CD4-positive, alpha-beta memory T cell (primary cell): ENCODE measurements around the gene CTNNAL1. TPM values are rescaled to one million over a fixed set of nuclear protein-coding genes. Genes with fewer than 3 reads are reported as not detected.
"Not testable (repeated sequence)": the region's sequence is repeated elsewhere in the genome, so short reads cannot be mapped to it uniquely, and the experiment has no call there.

Experiments used
- CTCF ChIA-PET: fragments of 350-600 bp; sonication (Branson Sonifier 250); formaldehyde crosslinking; loops from one replicate; lab custom pipeline; 2021; ENCODE audit warnings: inconsistent platforms; ENCODE audit not compliant: partially characterized antibody; lab: Charles Lee
- POLR2A ChIA-PET: fragments of 350-600 bp; sonication (Branson Sonifier 250); formaldehyde crosslinking; loops from one replicate; lab custom pipeline; 2021; ENCODE audit not compliant: partially characterized antibody; lab: Charles Lee
- DNase-seq, 5 donors: peaks; one replicate each; pipeline versions ENCODE4 v3.0.0 to v3.0.0-alpha.2; 2020 to 2022; ENCODE audit warnings: mixed read lengths in 1 of 5
- H3K27ac ChIP-seq: one replicate; pipeline ENCODE4 v1.7.0; 2013; ENCODE audit warnings: low read depth, low read length
- H3K27me3 ChIP-seq: 2 replicates; pipeline ENCODE4 v1.7.0; 2013; ENCODE audit warnings: mild to moderate bottlenecking, low read length, moderate library complexity; ENCODE audit not compliant: insufficient read depth
- H3K36me3 ChIP-seq: 2 replicates; pipeline ENCODE4 v1.7.0; 2013; ENCODE audit warnings: mild to moderate bottlenecking, low read length, moderate library complexity; ENCODE audit not compliant: insufficient read depth
- H3K4me1 ChIP-seq: 2 replicates; pipeline ENCODE4 v1.7.0; 2013; ENCODE audit warnings: mild to moderate bottlenecking, low read length, moderate library complexity; ENCODE audit not compliant: insufficient read depth
- H3K4me3 ChIP-seq, 2 donors: one replicate each; pipeline ENCODE4 v1.7.0; 2013; ENCODE audit warnings: low read length in 2 of 2, mild to moderate bottlenecking in 1 of 2
- H3K9me3 ChIP-seq, 2 donors: one replicate each; pipeline ENCODE4 v1.7.0; 2013; ENCODE audit warnings: low read length in 2 of 2, control low read depth in 1 of 2; ENCODE audit not compliant: control insufficient read depth in 1 of 2
- H3K27ac Mint-ChIP-seq, 7 donors: one replicate each; pipeline ENCODE4 v1.8.0; 2020 to 2021; ENCODE audit warnings: mixed read lengths in 7 of 7, mild to moderate bottlenecking in 6 of 7, inconsistent platforms in 3 of 7, moderate library complexity in 3 of 7
- H3K27me3 Mint-ChIP-seq, 2 donors: one replicate each; pipeline ENCODE4 v1.8.0; 2020 to 2021; ENCODE audit warnings: mixed read lengths in 2 of 2
- H3K36me3 Mint-ChIP-seq, 2 donors: one replicate each; pipeline ENCODE4 v1.8.0; 2020 to 2021; ENCODE audit warnings: mixed read lengths in 2 of 2, inconsistent platforms in 1 of 2, mild to moderate bottlenecking in 1 of 2
- H3K4me1 Mint-ChIP-seq, 4 donors: one replicate each; pipeline ENCODE4 v1.8.0; 2020 to 2021; ENCODE audit warnings: mixed read lengths in 4 of 4, mild to moderate bottlenecking in 1 of 4
- H3K4me3 Mint-ChIP-seq, 8 donors: one replicate each; pipeline ENCODE4 v1.8.0; 2020 to 2021; ENCODE audit warnings: mixed read lengths in 8 of 8, mild to moderate bottlenecking in 7 of 8, moderate library complexity in 6 of 8, inconsistent platforms in 3 of 8
- H3K9me3 Mint-ChIP-seq, 8 donors: one replicate each; pipeline ENCODE4 v1.8.0; 2020 to 2021; ENCODE audit warnings: mixed read lengths in 8 of 8, mild to moderate bottlenecking in 5 of 8, inconsistent platforms in 3 of 8, moderate library complexity in 1 of 8
- intact Hi-C: fragments of 100-400 bp; cut with micrococcal nuclease; formaldehyde crosslinking; loops from one replicate; pipeline ENCODE4 v1.15.1; 2023
- polyA plus RNA-seq, 2 donors: library from polyadenylated mRNA; unstranded; fragments of 300-500 nt; fragmentation: Illumina TruSeq; gene quantifications; one replicate each; pipeline ENCODE4 v1.2.3, GENCODE V29; 2021
- total RNA-seq, 2 experiments: library from RNA; stranded (reverse); gene quantifications; one replicate each; pipeline ENCODE4 v1.2.3, GENCODE V29; 2021

The CTNNAL1 gene
- total and polyA plus RNA-seq, 4 experiments from 2014 or later = 1.8 to 3.3 (median 2.5) TPM

DNA sequence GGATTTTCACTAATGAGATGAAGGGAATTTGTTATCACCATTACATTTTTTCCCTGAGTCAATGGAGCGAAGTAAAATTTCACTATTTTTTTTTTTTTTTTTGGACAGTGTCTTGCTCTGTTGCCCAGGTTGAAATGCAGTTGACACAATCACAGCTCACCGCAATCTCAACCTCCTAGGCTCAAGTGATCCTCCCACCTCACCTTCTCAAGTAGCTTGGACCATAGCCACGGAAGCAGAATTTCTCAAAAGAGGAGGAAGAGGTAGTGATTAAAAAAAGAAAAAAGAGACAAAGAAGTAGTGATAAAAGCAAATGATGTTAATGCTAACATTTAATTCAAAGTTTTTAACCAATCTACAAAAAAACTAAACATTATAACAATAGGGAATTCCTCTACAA lies 109.1 kb downstream of the CTNNAL1 start:
- peaks cover 44% of the 10 kb centered on the region for H3K36me3 ChIP-seq
- H3K9me3 ChIP-seq = no peaks in the 10 kb centered on the region
- intact Hi-C loops = no loop called here
- H3K27ac Mint-ChIP-seq = peak overlapping the region in 1 of 7 donors; percentile 63
- H3K36me3 Mint-ChIP-seq = peaks cover 76 to 90% of the 10 kb centered on the region in 2 donors
- peaks cover 0 to 1% (median 0%) of the 10 kb centered on the region in 8 donors for H3K9me3 Mint-ChIP-seq
- H3K4me3 ChIP-seq = no peak overlapping the region
- no peak overlapping the region for H3K27ac ChIP-seq
- H3K27me3 Mint-ChIP-seq = no peaks in the 10 kb centered on the region
- DNase-seq = no peak
- H3K27me3 ChIP-seq = no peaks in the 10 kb centered on the region
- POLR2A ChIA-PET = no interaction called here
- peaks cover 0 to 2% (median 0%) of the 10 kb centered on the region in 4 donors for H3K4me1 Mint-ChIP-seq
- CTCF ChIA-PET = interaction anchor here (0.8 kb wide), 1 partner anchor 15 kb away, joined by 4 read pairs; no protein-coding TSS in a partner anchor
- H3K4me3 Mint-ChIP-seq = no peak overlapping the region
- H3K4me1 ChIP-seq = no peaks in the 10 kb centered on the region

- H3K4me1 Mint-ChIP-seq = peaks cover 0 to 2% (median 0%) of the 10 kb centered on the region in 4 donors
- DNase-seq = no peak
- Histone ChIP-seq H3K4me1 (no peaks in the 10 kb centered on the region), H3K4me3 (no peak overlapping the region), H3K27ac (no peak overlapping the region), H3K36me3 (peaks cover 39% of the 10 kb centered on the region), H3K9me3 (no peaks in the 10 kb centered on the region), H3K27me3 (no peaks in the 10 kb centered on the region)
- no peaks in the 10 kb centered on the region for H3K27me3 Mint-ChIP-seq
- H3K4me3 Mint-ChIP-seq = no peak overlapping the region
- ChIA-PET CTCF (no interaction called here), POLR2A (no interaction called here)
- peaks cover 0 to 1% (median 0%) of the 10 kb centered on the region in 8 donors for H3K9me3 Mint-ChIP-seq
- intact Hi-C loops = no loop called here
- H3K36me3 Mint-ChIP-seq = peaks cover 74 to 90% of the 10 kb centered on the region in 2 donors
- H3K27ac Mint-ChIP-seq = peak overlapping the region in 5 of 7 donors; percentile 1 to 36 (median 16)
Measured at GRCh38 chr9:108903420-108904103, 109.7 kb downstream of the CTNNAL1 start.

DNA sequence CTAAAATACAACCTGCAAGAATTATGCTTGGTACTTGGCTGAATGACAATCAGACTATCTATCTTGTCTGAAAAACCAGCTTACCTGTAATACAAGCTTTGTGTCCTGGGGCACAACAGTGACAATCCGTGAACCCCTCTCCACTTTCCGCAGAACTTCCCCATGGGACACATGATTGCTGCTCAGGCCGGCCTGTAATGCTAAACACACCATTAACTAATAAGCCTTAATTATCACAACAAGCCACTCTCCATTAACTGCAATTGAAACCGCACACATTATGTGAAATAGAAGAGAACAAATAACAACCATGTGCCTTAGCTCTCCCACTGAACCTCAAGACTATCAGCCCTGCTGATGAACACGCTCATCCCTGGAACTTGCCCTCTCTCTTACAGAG lies 113.1 kb downstream of the CTNNAL1 start:
- Histone ChIP-seq H3K9me3 (no peaks in the 10 kb centered on the region), H3K27me3 (no peaks in the 10 kb centered on the region), H3K4me1 (no peaks in the 10 kb centered on the region), H3K4me3 (no peak overlapping the region), H3K36me3 (peaks cover 59% of the 10 kb centered on the region), H3K27ac (no peak overlapping the region)
- ChIA-PET CTCF (interaction anchor here (1.3 to 1.6 kb wide), 2 partner anchors 9 to 54 kb away, joined by 5 read pairs; no protein-coding TSS in a partner anchor), POLR2A (no interaction called here)
- Mint-ChIP-seq H3K4me3 (no peak overlapping the region), H3K27ac (peak overlapping the region in 3 of 7 donors; percentile 8 to 37 (median 22)), H3K4me1 (peaks cover 0 to 3% (median 0%) of the 10 kb centered on the region in 4 donors), H3K9me3 (no peaks in the 10 kb centered on the region), H3K27me3 (no peaks in the 10 kb centered on the region), H3K36me3 (peaks cover 79 to 93% of the 10 kb centered on the region in 2 donors)
- intact Hi-C loops = no loop called here
- no peak for DNase-seq

- DNase-seq, H3K27me3 Mint-ChIP-seq, H3K4me1 Mint-ChIP-seq, H3K27ac Mint-ChIP-seq, H3K9me3 ChIP-seq, H3K4me1 ChIP-seq, intact Hi-C loops, H3K4me3 ChIP-seq, H3K9me3 Mint-ChIP-seq, H3K27me3 ChIP-seq, POLR2A ChIA-PET, H3K27ac ChIP-seq, H3K4me3 Mint-ChIP-seq: not testable (repeated sequence)
- peaks cover 65% of the 10 kb centered on the region for H3K36me3 ChIP-seq
- peaks cover 83 to 97% of the 10 kb centered on the region in 2 donors for H3K36me3 Mint-ChIP-seq
- CTCF ChIA-PET = interaction anchor here (0.8 to 1.6 kb wide), 2 partner anchors 10 to 29 kb away, joined by 3 to 5 read pairs; no protein-coding TSS in a partner anchor
Measured at GRCh38 chr9:108899023-108899695, 114.1 kb downstream of the CTNNAL1 start.

DNA sequence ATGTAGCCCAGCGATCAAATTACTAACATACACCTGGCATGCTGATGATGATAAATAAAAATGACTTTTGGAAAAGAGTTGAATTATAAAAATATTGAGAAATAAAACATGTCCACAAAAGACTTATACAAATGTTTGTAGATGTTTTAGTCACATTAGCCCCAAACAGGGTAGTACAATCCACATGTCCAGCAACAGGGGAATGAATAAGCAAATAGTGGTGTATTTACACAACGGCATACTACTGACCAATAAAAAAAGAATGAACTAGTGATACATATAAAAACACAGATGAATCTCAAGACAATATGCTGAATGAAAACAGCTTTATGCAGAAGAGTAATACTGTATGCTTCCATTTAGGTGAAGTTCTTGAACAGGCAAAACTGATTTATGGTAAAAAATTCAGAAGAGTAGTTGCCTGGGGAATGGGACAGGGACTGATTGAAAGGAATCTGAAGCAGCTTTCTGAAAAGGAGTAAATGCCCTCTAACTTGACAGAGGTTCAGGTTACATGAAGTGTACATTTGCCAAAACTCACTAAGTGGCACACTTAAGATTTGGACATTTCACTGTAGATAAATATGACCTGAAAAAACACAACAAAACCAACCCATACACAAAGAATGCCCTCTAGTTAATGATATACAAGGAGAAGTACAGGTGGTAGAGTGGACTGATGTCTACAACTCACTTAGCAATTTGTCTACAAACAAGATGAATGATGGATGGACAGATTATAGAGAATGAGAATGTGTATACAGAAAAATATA lies 115.8 kb downstream of the CTNNAL1 start:
- Histone ChIP-seq H3K27ac (no peak overlapping the region), H3K9me3 (no peaks in the 10 kb centered on the region), H3K4me3 (no peak overlapping the region), H3K27me3 (no peaks in the 10 kb centered on the region), H3K4me1 (no peaks in the 10 kb centered on the region), H3K36me3 (peaks cover 71% of the 10 kb centered on the region)
- Mint-ChIP-seq H3K4me3 (no peak overlapping the region), H3K27me3 (no peaks in the 10 kb centered on the region), H3K4me1 (peaks cover 0 to 1% (median 0%) of the 10 kb centered on the region in 4 donors), H3K27ac (no peak overlapping the region), H3K9me3 (no peaks in the 10 kb centered on the region), H3K36me3 (peaks cover 81 to 96% of the 10 kb centered on the region in 2 donors)
- CTCF ChIA-PET = no interaction called here
- POLR2A ChIA-PET = no interaction called here
- intact Hi-C loops = no loop called here
- no peak for DNase-seq

- no peak for DNase-seq
- ChIA-PET CTCF (no interaction called here), POLR2A (no interaction called here)
- no peaks in the 10 kb centered on the region for H3K27me3 Mint-ChIP-seq
- no peak overlapping the region for H3K4me3 Mint-ChIP-seq
- Histone ChIP-seq H3K27me3 (no peaks in the 10 kb centered on the region), H3K36me3 (peaks cover 82% of the 10 kb centered on the region), H3K4me1 (no peaks in the 10 kb centered on the region), H3K4me3 (no peak overlapping the region), H3K9me3 (no peaks in the 10 kb centered on the region), H3K27ac (no peak overlapping the region)
- peaks cover 75 to 98% of the 10 kb centered on the region in 2 donors for H3K36me3 Mint-ChIP-seq
- H3K9me3 Mint-ChIP-seq = no peaks in the 10 kb centered on the region
- intact Hi-C loops = no loop called here
- no peak overlapping the region for H3K27ac Mint-ChIP-seq
- peaks cover 0 to 3% (median 0%) of the 10 kb centered on the region in 4 donors for H3K4me1 Mint-ChIP-seq
Measured at GRCh38 chr9:108894225-108894997, 118.9 kb downstream of the CTNNAL1 start.
